NT2/D1 (cell line): Measurements from ENCODE around the gene MS4A5.

ENCODE experiments used
- SUZ12 ChIP-seq: IDR thresholded peaks from 2 replicates; pipeline ENCODE4 v1.6.1; 2011; ENCODE audit not compliant: insufficient read length, insufficient read depth; ENCODE audit errors: extremely low read depth
- YY1 ChIP-seq: IDR thresholded peaks from 2 replicates; pipeline ENCODE4 v1.6.1; 2011; ENCODE audit not compliant: insufficient read length, insufficient read depth

- no peak for TF ChIP-seq SUZ12
- no peak for TF ChIP-seq YY1
These were observed 9.4 kb upstream of the MS4A5 start for GRCh38 chr11:60420015-60420414.
